ENCODE data around the gene NUMB.

The NUMB gene

DNA sequence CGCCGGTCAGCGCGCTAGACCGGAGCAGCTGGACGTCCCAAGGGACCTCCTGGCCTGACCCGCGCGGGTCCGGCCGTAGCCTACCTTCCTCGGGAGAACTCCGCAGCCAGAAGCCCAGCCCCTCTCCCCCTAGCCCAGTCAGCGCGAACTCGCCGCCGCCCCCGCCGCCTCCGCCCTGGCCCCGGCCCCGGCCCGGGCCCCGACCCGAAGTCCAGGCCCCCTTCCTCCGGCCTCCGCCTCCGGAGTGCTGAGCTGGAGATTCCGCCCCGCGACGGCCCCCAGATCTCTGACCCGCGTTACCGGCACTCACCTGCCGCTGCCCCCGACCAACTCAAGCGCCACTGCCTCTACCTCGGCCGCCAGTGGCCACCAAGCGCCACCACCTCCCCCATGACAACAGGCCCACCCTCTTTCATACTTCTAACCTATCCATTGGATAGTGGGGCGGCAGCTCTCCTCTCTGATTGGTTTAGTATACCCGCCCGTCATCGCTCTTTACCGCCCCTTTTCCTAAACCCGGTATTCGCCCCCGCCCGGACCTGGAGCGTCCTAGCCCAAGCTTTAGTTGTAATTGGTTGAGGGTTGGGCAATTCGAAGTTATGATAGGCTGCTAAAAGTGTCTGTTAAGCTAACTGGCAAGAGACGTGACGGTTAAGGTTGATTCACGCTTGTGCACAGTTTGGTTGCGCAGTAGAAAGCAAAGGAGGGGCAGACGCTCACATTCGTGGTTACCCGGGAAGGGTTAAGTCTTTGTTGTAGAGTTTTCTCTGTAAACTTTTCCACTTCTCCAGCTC, at the start of gene NUMB:
Gene NUMB, minus strand, starts transcription at position 364 of the 794 bp plus-strand sequence. CDS start 102,795 bp downstream, outside the sequence.
- DNase-seq = peak; percentile 98 to 99

DNA sequence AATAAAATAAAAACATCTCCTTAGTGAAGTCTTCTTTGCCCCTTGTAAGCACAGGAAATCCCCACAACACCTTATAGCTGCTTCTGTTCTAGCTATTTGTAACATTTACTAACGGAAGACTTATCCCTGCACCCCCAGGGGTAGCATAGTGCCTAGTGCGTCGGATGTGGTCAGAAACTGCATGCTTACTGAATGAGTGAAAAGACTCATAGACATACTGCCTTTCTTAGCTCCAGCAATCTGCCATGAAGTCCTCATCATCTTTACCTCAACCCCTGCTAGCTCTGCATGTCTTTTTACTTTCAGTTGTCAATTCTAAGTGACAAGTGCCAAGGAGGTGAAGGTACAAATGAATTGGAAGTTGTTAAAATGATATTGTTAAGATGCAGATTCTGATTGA, 45.3 kb upstream of the NUMB start:
- DNase-seq = no peak

DNA sequence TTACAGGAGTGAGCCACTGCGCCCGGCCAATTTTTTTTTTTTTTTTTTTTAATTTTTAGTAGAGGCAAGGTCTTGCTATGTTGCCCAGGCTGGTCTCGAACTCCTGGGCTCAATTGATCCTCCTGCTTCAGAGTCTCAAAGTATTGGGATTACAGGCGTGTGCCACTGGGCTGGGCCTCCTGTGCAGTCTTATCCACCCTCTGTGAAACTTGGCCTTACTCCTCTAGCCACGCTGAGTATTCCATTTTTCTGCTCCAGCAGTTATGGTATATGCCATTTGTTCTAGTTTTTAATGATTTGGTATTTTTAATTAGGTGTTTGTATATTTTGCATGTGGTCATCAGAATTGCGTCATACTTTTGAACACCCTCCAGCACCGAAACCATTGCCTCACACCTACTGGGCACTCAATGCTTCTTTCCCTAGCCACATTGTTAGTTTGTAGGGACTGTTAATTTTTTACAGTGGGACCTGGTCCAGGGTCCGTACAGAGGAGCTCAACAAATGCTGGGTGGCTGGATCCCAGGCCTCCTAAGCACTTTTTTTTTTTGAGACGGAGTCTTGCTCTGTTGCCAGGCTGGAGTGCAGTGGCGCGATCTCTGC, 43.8 kb upstream of the NUMB start:
- no peak for DNase-seq

DNA sequence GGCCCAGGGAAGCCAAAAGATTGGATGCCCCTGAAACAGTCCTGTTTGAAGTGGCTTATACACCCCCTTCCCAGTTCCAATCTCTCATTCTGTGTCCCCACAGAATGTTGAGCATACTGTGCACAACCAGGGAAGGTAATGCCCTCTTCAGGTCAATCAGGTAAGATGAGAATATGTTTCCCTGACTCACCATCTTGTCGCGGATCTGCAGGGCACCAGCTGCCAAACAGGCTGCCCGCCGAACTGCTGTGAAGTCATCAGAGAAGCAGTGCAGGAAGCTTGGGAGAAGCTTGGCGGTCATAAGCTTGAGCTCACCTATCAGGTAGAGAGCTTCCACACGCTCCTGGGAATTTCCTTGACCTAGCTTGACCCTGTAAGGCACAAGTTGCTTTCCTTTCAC, 42.0 kb upstream of the NUMB start:
- DNase-seq = no peak

DNA sequence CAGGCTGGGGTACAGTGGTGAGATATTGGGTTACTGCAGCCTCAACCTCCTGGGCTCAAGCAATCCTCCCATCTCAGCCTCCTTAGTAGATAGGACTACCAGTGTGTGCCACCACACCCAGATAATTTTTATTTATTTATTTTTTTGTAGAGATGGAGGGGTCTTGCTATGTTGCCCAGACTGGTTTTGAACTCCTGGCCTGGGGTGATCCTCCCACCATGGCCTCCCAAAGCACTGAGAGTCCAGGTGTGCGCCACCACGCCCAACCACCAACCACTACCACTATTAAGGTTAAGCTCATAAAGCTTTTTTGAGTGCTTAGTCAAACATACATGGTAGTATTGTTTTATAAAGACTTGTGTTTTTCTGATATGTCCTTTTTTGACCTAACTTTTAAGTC, 36.2 kb upstream of the NUMB start:
- DNase-seq = no peak

DNA sequence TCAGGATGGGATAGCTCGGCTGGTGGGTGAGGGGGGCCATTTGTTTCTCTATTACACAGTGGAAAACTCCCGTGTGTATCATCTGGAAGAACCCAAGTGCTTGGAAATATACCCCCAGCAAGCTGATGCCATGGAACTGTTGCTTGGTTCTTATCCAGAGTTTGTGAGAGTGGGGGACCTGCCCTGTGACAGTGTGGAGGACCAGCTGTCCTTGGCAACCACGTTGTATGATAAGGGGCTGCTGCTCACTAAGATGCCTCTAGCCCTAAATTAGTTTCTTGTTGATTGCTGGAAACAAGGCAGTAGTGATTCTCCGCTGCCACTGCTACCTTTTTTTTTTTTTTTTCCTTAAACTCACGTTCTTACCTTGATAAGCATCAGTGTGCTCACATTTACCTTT, 34.3 kb upstream of the NUMB start:
- no peak for DNase-seq

DNA sequence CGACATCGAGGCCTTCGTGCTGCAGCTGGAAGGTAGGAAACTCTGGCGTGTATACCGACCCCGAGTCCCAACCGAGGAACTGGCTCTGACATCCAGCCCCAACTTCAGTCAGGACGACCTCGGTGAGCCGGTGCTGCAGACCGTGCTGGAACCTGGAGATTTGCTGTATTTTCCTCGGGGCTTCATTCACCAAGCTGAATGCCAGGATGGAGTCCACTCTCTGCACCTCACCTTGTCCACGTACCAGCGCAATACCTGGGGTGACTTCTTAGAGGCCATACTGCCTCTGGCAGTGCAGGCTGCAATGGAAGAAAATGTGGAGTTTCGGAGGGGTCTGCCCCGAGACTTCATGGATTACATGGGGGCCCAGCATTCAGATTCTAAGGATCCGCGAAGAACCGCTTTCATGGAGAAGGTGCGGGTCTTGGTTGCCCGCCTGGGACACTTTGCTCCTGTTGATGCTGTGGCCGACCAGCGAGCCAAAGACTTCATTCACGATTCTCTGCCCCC, 33.8 kb upstream of the NUMB start:
- DNase-seq = no peak

DNA sequence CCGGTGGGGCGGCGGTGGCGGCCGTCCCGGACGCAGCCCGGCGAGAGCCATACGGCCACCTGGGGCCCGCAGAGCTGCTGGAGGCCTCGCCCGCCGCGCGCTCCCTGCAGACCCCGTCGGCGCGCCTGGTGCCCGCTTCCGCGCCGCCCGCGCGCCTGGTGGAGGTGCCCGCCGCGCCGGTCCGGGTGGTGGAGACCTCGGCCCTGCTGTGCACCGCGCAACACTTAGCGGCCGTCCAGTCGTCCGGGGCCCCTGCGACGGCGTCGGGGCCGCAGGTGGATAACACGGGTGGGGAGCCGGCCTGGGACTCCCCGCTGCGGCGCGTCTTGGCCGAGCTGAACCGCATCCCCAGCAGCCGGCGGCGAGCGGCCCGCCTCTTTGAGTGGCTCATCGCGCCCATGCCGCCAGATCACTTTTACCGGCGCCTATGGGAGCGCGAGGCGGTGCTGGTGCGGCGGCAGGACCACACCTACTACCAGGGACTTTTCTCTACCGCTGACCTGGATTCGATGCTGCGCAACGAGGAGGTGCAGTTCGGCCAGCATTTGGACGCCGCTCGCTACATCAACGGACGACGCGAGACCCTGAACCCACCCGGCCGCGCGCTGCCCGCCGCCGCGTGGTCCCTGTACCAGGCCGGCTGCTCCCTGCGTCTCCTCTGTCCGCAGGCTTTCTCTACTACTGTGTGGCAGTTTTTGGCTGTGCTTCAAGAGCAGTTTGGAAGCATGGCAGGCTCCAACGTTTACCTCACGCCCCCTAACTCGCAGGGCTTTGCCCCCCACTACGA, 33.1 kb upstream of the NUMB start:
- DNase-seq = peak; percentile 21

DNA sequence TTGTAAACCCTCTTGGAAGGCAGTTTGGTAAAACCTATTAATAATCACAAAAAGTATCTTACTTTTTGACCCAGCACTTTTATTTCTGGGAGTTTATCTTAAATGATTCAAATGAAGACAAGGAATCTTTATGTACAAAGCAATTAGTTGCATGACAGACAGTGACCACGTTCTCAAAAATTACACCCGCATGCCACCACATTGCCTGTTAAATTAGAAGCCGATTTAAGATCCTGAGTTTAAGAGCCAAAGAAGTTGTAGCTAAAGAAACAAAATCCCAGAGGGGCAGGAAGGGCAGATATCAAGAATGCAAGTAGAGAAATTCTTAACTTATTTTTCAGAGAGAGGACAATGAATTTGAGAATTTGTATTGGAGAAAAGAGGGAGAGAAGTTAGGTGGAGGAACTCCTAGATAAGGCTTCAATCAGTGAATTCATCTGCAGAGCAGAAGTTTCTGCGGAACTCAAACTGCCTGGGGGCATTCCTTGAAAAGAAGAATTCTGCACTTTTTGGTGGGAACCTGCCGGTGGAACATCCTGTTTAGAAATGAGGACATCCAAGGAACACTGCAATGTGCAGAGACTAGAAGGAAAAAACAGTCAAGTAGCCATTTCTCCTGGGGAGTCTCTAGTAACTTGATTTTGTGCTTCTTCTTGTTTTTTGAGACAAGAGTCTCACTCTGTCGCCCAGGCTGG, 31.3 kb upstream of the NUMB start:
- no peak for DNase-seq

DNA sequence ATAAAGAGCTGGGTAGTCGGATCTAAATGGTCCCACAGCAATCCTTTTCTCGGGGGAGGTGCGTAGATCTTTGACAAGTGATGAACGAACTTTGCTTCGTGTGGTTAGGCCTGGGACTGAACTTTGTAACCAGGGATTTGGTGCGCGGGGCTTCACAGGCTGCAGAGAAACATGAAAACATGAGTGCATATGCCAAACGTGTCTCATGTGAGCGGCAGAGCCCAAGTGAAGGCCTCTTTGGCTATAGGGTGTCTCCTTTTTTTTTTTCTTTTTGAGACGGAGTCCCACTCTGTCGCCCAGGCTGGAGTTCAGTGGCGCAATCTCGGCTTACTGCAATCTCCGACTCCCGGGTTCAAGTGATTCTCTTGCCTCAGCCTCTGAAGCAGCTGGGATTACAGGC, 20.3 kb upstream of the NUMB start:
- no peak for DNase-seq

DNA sequence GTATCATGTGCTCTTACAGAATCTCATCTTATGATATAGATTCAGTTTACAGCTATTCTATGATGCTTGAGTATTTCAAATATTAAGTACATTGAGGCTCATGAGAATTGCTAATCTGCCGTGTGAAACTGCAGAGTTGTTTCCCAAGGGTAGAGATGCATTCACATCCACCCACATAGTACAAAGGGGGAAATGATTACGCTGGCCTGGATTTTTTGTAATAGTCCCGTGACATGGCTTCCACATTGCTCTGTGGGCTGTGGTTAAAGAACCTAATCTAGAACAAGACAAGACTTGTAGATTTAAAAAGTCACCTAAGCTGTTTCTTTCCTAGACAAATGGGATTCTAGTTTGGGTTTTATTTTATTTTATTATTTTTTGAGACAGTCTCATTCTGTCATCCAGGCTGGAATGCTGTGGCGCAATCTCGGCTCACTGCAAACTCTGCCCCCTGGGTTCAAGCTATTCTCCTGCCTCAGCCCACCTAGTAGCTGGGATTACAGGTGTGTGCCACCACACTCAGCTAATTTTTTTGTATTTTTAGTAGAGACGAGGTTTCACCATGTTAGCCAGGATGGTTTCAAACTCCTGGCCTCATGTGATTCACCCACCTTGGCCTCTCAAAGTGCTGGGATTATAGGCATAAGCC, 19.4 kb upstream of the NUMB start:
- no peak for DNase-seq

DNA sequence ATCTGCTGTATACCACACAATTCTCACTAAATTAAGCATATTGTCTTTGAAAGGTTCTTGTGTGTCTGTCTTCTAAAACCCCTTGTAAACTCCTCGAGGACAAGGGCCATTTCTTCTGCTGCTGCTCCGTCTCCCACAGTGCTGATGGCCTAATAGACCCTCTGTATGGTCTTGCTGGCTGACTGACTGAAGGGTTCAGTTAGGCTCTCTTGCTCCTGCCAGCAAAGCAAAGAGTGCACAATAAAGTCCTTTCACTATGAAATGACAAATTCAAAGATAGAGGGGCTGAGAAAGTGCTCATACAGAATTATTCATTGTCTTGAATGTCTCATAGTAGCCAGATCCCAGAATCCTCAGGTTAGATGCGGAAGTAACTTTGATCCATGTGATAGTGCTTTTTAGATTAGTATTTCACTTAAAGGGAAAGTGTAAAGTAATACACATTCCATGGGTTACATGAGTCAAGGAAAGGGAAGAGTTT, 18.1 kb upstream of the NUMB start:
- peak in 1 of 2 donors; percentile 78 for DNase-seq

DNA sequence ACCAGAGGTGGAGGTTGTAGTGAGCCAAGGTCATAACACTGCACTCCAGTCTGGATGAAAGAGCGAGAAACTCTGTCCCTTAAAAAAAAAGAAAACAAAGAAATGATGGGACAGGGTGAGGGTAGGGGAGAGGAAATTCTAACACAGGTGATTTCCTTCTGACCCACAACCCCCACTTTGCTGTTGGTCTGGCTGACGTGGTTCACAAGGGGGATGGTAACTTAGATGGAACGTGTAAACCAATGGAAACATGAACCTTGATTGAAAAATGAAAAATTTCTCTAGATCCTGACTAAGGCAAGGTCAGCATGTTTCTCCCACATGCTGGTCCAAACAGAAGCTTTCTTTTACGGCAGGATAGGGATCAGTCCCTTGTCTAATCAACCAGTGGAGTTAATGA, 16.6 kb upstream of the NUMB start:
- no peak for DNase-seq

DNA sequence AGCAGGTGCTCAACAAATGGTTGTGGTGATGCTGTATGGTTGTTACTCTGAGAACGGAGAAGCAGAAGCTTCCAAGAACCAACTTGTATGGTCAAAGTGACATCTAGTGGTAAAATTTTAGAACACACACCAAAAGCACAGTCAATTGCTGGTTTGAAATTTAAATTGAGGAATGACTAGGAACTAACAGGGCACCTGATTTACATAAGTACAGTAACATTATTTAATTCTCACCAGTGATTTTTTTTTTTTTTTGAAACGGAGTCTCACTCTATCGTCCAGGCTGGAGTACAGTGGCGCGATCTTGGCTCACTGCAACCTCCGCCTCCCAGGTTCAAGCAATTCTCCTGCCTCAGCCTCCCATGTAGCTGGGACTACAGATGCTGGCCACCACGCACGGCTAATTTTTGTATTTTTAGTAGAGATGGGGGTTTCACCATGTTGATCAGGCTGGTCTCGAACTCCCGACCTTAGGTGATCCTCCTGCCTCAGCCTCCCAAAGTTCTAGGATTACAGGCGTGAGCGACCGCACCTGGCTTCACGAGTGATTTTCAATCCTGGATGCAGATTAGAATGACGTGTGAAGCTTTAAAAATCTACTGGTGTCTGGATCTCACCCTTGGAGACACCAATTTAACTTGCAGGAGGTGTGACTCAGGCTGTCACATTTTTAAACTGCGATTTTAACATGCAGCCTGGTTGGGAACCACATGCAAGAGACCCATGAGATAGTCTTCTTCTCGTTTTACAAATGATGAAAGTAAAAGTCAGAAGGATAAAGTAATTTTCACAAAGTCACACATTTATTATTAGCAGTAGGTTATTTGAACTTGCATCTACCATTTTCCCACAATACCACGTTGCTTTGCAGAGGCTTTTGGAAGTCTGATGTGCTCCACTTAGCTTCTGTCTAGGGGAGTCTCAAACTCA, 14.1 kb upstream of the NUMB start:
- peak in 1 of 2 donors; percentile 90 for DNase-seq

DNA sequence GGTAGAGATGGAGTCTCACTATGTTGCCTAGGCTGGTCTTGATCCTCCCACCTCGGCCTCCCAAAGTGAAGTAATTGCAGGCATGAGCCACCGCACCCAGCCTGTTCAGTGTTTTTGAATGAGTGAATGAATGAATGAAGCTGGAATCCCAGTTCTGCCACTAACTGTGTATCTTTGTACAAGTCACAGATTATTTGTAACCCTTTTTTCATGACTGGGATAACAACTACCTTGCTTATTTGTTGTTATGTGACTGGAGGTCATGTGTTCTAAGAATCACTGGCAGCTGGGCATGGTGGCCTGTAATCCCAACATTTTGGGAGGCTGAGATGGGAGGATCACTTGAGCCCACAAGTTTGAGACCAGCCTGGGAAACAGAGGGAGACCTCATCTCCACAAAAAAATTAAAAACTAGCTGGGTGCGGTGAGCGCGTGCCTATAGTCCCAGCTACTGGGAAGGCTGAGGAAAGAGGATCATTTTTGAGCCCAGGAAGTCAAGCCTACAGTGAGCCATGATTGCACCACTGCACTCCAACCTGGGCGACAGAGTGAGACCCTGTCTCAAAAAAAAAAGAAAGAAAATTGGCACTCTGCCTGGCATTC, 13.3 kb upstream of the NUMB start:
- DNase-seq = no peak

DNA sequence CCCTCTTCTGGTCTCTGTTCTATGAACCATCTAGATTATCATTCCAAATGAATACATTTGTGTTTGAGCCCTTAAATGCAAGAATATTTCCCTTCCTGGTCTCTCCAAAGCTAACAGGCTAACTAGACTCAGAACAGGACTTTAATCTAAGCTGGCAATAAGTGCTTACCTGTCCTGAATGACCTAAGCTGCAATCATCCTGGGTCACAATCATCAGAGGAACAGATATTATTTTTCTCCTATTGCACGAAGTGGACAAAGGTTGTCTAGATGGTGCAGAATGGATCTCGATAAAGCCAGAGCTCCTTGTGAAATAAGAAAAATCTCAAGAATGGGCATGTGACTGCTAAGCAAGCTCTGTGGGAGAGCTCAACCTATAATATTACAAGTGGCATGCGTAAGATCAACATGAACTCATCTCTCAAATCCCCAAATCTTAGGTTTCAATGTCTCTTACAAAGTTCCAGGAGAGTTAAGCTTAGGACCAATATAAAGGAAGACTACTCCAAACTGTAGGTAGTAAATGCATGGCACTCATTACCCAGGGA, 10.6 kb upstream of the NUMB start:
- DNase-seq = no peak

DNA sequence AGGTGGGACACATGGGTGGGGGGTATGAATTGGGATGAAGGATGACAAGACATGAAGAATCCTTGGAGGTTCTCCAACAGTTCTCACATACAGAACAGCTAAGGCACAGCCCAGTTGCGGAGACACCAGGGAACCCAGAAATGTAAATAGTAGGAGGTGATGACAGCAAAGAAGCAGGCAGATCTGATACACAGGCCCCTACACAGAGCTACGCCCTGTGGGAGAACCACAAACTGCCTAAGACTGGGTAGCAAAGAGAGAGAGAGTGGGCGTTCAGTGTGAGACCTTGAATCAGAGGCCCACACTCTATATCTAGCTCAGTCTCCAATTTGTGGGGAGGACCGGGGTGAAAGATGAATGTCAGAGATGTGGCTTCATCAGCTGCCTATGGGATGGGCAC, 9.5 kb upstream of the NUMB start:
- DNase-seq = no peak

DNA sequence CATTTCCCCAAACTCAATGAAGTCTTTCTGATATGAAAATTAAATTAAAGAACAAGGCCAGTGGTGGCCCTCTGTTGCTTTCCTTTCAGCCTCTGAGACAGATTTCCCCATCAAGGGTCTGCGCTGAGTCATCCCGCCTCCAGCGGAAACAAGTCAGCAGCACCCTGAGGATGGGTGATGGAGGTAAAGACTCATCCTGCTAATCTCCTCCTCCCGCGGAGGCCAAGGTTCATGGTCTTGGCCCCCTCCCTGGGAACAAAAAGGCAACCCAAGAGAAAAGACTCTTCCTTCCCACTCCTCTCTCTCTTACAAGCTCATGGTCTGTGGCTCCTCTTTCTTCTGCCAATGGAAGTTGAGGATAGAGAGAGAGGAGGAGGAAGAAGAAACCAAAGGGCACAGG, 9.0 kb upstream of the NUMB start:
- DNase-seq = no peak

DNA sequence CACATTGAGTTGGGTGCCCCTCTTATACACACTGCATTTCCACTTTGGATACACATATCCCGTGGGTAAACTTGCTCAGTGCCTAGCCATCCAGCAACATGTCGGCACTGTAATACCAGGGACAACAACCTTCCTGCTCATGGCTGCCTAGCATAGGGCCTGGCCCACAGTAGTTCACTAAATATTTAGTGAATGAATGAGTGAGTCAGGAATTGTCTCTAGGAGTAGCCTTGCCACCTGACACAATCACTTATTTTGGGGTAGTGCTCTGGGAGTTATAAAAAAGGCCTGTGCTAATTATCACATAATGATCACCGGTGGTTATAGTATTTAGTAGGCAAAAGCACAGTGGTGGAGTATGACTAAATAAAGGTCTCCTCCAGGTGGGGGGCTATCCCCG, 8.5 kb upstream of the NUMB start:
- DNase-seq = no peak

DNA sequence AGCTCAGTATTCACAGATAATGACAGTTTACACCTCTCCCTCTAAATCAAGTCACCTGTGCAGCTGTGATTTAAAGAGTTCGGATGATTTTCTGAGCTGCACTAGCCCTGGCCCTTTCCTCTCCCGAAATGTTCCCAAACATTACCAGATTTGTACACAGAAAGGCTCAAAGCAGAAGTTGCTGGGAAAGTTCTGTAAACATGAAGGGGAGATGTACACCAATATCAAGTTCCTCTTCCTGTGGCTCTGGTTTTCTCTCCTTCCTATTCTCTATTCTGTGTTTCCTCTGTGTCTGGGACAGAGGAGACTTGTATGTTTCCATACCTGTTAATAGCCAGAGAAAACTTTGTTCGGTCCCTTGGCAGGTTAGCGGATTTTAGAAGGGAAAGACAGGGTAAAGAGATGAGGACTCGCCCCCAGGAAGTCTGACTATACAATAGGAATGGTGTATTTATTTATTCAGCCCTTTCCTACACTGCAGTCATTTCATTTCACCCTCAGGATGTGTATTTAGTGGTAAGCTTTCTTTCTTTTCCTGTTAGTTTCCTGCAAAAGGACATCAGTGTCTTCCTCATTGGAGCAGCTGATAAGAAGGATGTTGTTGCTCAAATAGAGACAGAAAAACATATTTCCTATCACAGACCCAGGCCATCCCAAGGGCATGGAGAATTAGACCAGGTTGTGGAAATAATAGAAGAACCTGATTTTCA, 7.6 kb upstream of the NUMB start:
- DNase-seq = no peak

All from hippocampal formation (tissue), 2 donors.